Transverse colon (tissue), 4 donors: ENCODE measurements around the gene NIPSNAP2.

Experiments used
- CTCF ChIP-seq, 5 experiments: fragments of 200-600 bp in 3 of 5; fragments of 450-650 bp in 2 of 5; sonication (generic) in 3 of 5; IDR thresholded peaks; 1 replicate in 2 of 5; 2 replicates in 3 of 5; pipeline ENCODE4 v1.5.1; 2016 to 2017; ENCODE audit warnings: antibody characterized with exemption in 5 of 5, inconsistent platforms in 3 of 5, mild to moderate bottlenecking in 2 of 5, moderate library complexity in 1 of 5
- EP300 ChIP-seq: sonication (generic); formaldehyde crosslinking; IDR thresholded peaks from one replicate; pipeline ENCODE4 v1.6.1; 2017; ENCODE audit warnings: antibody characterized with exemption, low read depth
- POLR2A ChIP-seq: fragments of 450-650 bp; IDR thresholded peaks from one replicate; pipeline ENCODE4 v1.6.1; 2016; ENCODE audit warnings: antibody characterized with exemption, mild to moderate bottlenecking, moderate library complexity
- POLR2AphosphoS5 ChIP-seq, 3 donors: sonication (generic); formaldehyde crosslinking; IDR thresholded peaks; one replicate each; pipeline ENCODE4 v1.6.1; 2016; ENCODE audit warnings: antibody characterized with exemption in 3 of 3

GRCh38 chr7:55928006-55928767 is 36.2 kb upstream of the NIPSNAP2 start:
- TF ChIP-seq CTCF (IDR thresholded peaks at IDR 0.05), result no peak
- TF ChIP-seq POLR2A, result no peak
- TF ChIP-seq EP300, result no peak
- no peak for TF ChIP-seq POLR2AphosphoS5 (IDR thresholded peaks at IDR 0.05)
